ENCODE measurements around the gene NUTM2D.
"Not testable (repeated sequence)": the region's sequence is repeated elsewhere in the genome, so short reads cannot be mapped to it uniquely, and the experiment has no call there.

DNA sequence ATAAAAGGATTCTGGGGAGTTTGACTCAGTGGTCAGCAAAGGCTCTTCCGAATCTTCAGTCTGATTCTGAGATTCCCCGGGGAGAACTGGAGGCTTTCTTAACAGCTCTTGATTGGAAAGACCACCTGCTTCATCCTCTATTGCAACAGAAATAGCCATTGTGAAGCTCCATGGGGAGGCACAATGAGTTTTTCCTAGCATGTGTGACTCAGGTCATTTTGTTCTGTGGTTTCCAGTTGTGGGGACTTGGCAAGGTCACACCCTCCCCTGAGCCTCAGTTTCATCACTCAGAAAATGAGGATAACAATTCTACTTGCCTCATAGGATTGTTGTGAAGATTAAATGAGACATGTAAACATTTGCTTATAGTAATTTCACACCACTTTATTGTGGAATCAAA is 38.7 kb downstream of the NUTM2D start:
- not testable (repeated sequence) for TF ChIP-seq SP1 (IDR thresholded peaks at IDR 0.05); GABPA (IDR thresholded peaks at IDR 0.05 in 1 of 2, conservative IDR thresholded peaks at IDR 0.05 in 1 of 2); RAD21 (IDR thresholded peaks at IDR 0.05)
- TF ChIP-seq, protein P1, sequence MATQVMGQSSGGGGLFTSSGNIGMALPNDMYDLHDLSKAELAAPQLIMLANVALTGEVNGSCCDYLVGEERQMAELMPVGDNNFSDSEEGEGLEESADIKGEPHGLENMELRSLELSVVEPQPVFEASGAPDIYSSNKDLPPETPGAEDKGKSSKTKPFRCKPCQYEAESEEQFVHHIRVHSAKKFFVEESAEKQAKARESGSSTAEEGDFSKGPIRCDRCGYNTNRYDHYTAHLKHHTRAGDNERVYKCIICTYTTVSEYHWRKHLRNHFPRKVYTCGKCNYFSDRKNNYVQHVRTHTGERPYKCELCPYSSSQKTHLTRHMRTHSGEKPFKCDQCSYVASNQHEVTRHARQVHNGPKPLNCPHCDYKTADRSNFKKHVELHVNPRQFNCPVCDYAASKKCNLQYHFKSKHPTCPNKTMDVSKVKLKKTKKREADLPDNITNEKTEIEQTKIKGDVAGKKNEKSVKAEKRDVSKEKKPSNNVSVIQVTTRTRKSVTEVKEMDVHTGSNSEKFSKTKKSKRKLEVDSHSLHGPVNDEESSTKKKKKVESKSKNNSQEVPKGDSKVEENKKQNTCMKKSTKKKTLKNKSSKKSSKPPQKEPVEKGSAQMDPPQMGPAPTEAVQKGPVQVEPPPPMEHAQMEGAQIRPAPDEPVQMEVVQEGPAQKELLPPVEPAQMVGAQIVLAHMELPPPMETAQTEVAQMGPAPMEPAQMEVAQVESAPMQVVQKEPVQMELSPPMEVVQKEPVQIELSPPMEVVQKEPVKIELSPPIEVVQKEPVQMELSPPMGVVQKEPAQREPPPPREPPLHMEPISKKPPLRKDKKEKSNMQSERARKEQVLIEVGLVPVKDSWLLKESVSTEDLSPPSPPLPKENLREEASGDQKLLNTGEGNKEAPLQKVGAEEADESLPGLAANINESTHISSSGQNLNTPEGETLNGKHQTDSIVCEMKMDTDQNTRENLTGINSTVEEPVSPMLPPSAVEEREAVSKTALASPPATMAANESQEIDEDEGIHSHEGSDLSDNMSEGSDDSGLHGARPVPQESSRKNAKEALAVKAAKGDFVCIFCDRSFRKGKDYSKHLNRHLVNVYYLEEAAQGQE (IDR thresholded peaks at IDR 0.05) = not testable (repeated sequence)
- TF ChIP-seq, protein P2, sequence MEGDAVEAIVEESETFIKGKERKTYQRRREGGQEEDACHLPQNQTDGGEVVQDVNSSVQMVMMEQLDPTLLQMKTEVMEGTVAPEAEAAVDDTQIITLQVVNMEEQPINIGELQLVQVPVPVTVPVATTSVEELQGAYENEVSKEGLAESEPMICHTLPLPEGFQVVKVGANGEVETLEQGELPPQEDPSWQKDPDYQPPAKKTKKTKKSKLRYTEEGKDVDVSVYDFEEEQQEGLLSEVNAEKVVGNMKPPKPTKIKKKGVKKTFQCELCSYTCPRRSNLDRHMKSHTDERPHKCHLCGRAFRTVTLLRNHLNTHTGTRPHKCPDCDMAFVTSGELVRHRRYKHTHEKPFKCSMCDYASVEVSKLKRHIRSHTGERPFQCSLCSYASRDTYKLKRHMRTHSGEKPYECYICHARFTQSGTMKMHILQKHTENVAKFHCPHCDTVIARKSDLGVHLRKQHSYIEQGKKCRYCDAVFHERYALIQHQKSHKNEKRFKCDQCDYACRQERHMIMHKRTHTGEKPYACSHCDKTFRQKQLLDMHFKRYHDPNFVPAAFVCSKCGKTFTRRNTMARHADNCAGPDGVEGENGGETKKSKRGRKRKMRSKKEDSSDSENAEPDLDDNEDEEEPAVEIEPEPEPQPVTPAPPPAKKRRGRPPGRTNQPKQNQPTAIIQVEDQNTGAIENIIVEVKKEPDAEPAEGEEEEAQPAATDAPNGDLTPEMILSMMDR (IDR thresholded peaks at IDR 0.05; ENCODE audit: low read depth, low read length, missing input control) = not testable (repeated sequence)
